GM23338 (cell line): ENCODE results near the gene GOLGA6C. TPM values are rescaled to one million over a fixed set of nuclear protein-coding genes. Genes with fewer than 3 reads are reported as not detected.

ENCODE experiments used
- ATAC-seq: fragments of 200-7000 bp; cut with Tn5 transposase; 3 replicates; pipeline ENCODE4 v1.9.1; 2020
- DNase-seq: peaks from one replicate; pipeline ENCODE4 v3.0.0-alpha.2; 2015; ENCODE audit warnings: low spot score
- H2AFZ ChIP-seq: fragments of 200-600 bp; sonication (generic); 2 replicates; pipeline ENCODE4 v1.8.0; 2016; ENCODE audit warnings: antibody characterized with exemption, mild to moderate bottlenecking, moderate library complexity
- H3F3A ChIP-seq: fragments of 200-600 bp; sonication (generic); replicated peaks from 2 replicates; pipeline ENCODE4 v1.8.0; 2017; ENCODE audit warnings: antibody characterized with exemption, mixed run types, low read depth
- H3K27ac ChIP-seq: fragments of 200-600 bp; sonication (generic); 2 replicates; pipeline ENCODE4 v1.6.1; 2016; ENCODE audit warnings: low read depth
- H3K27me3 ChIP-seq: fragments of 200-600 bp; sonication (generic); 2 replicates; pipeline ENCODE4 v1.8.0; 2016; ENCODE audit warnings: mild to moderate bottlenecking, mixed run types, moderate library complexity; ENCODE audit not compliant: insufficient read depth
- H3K36me3 ChIP-seq: fragments of 200-600 bp; sonication (generic); 2 replicates; pipeline ENCODE4 v1.8.0; 2016; ENCODE audit warnings: mild to moderate bottlenecking; ENCODE audit not compliant: insufficient read depth
- H3K4me1 ChIP-seq: fragments of 200-600 bp; sonication (generic); 2 replicates; pipeline ENCODE4 v1.8.0; 2016; ENCODE audit warnings: mild to moderate bottlenecking, moderate library complexity; ENCODE audit not compliant: insufficient read depth
- H3K4me2 ChIP-seq: fragments of 200-600 bp; sonication (generic); 2 replicates; pipeline ENCODE4 v1.7.1; 2017; ENCODE audit warnings: mixed run types
- H3K4me3 ChIP-seq: fragments of 200-600 bp; sonication (generic); 2 replicates; pipeline ENCODE4 v1.6.1; 2016; ENCODE audit warnings: mixed run types
- H3K79me2 ChIP-seq: fragments of 200-600 bp; sonication (generic); replicated peaks from 2 replicates; pipeline ENCODE4 v1.8.0; 2017; ENCODE audit warnings: mild to moderate bottlenecking; ENCODE audit not compliant: insufficient read depth
- H3K9me2 ChIP-seq: fragments of 200-600 bp; sonication (generic); 2 replicates; pipeline ENCODE4 v1.8.0; 2017; ENCODE audit not compliant: insufficient read depth
- H4K20me1 ChIP-seq: fragments of 200-600 bp; sonication (generic); replicated peaks from 2 replicates; pipeline ENCODE4 v1.8.0; 2017; ENCODE audit warnings: mild to moderate bottlenecking; ENCODE audit not compliant: insufficient read depth
- H3K27ac Mint-ChIP-seq: 2 replicates; pipeline ENCODE4 v1.8.0; 2020; ENCODE audit warnings: inconsistent platforms, mild to moderate bottlenecking, moderate library complexity, mixed read lengths
- H3K27me3 Mint-ChIP-seq: 3 replicates; pipeline ENCODE4 v1.8.0; 2022; ENCODE audit warnings: low read depth, mild to moderate bottlenecking, moderate library complexity, mixed read lengths, inconsistent platforms; ENCODE audit not compliant: insufficient read depth, poor library complexity
- H3K36me3 Mint-ChIP-seq: 3 replicates; pipeline ENCODE4 v1.8.0; 2021; ENCODE audit warnings: low read depth, mild to moderate bottlenecking, inconsistent platforms, moderate library complexity, mixed read lengths
- H3K4me1 Mint-ChIP-seq: 3 replicates; pipeline ENCODE4 v1.8.0; 2020; ENCODE audit warnings: mild to moderate bottlenecking, inconsistent platforms, mixed read lengths
- H3K4me3 Mint-ChIP-seq: 3 replicates; pipeline ENCODE4 v1.8.0; 2021; ENCODE audit warnings: moderate library complexity, mild to moderate bottlenecking, inconsistent platforms, mixed read lengths
- H3K9me3 Mint-ChIP-seq: 3 replicates; pipeline ENCODE4 v1.8.0; 2020; ENCODE audit warnings: moderate library complexity, mild to moderate bottlenecking, inconsistent platforms, mixed read lengths
- CREB1 ChIP-seq: fragments of 250-450 bp; sonication (Bioruptor Pico); IDR thresholded peaks from 2 replicates; pipeline ENCODE4 v1.5.0; 2020; ENCODE audit warnings: low read depth, mild to moderate bottlenecking, moderate library complexity
- CTCF ChIP-seq, 2 experiments: fragments of 200-600 bp in 1 of 2; sonication (generic) in 1 of 2; conservative IDR thresholded peaks; 2 replicates each; pipeline versions ENCODE4 v1.5.1 to v1.6.1; 2016 to 2017; ENCODE audit warnings: antibody characterized with exemption in 2 of 2, low read depth in 2 of 2, mild to moderate bottlenecking in 2 of 2, moderate library complexity in 1 of 2
- ETS1 ChIP-seq: IDR thresholded peaks from 2 replicates; pipeline ENCODE4 v1.6.1; 2016; ENCODE audit warnings: antibody characterized with exemption
- EZH2 ChIP-seq: fragments of 200-600 bp; sonication (generic); IDR thresholded peaks from one replicate; pipeline ENCODE4 v1.8.0; 2017; ENCODE audit warnings: antibody characterized with exemption, mild to moderate bottlenecking, low read depth; ENCODE audit not compliant: unreplicated experiment
- EZH2phosphoT487 ChIP-seq: fragments of 200-600 bp; sonication (generic); IDR thresholded peaks from one replicate; pipeline ENCODE4 v1.8.1; 2018; ENCODE audit warnings: antibody characterized with exemption; ENCODE audit not compliant: unreplicated experiment
- JUNB ChIP-seq: IDR thresholded peaks from one replicate; pipeline ENCODE4 v1.6.1; 2016; ENCODE audit warnings: antibody characterized with exemption; ENCODE audit not compliant: unreplicated experiment
- NANOG ChIP-seq: IDR thresholded peaks from 2 replicates; pipeline ENCODE4 v1.6.1; 2016; ENCODE audit warnings: antibody characterized with exemption, borderline replicate concordance
- REST ChIP-seq: IDR thresholded peaks from one replicate; pipeline ENCODE4 v1.6.1; 2018; ENCODE audit warnings: antibody characterized with exemption; ENCODE audit not compliant: unreplicated experiment
- STAT1 ChIP-seq: IDR thresholded peaks from one replicate; pipeline ENCODE4 v1.6.1; 2016; ENCODE audit warnings: antibody characterized with exemption; ENCODE audit not compliant: unreplicated experiment
- ZNF462 ChIP-seq: fragments of 250-450 bp; sonication (Bioruptor Pico); IDR thresholded peaks from 2 replicates; pipeline ENCODE4 v1.5.0; 2020; ENCODE audit warnings: mild to moderate bottlenecking, moderate library complexity
- polyA plus RNA-seq: library from polyadenylated mRNA; unstranded; fragments of >200 nt; fragmentation: Nextera tagmentation; extraction: Ambion mirVana; gene quantifications from 2 replicates; pipeline ENCODE4 v1.2.1, GENCODE V29; 2016
- total RNA-seq: library from RNA; depleted of rRNA; stranded (reverse); fragments of >200 nt; shearing (Covaris generic); gene quantifications from 2 replicates; pipeline ENCODE4 v1.2.3, GENCODE V29; 2014

The GOLGA6C gene
- total and polyA plus RNA-seq, 2 experiments from 2014 or later, result 0.34 to 1.3 TPM

GRCh38 chr15:75209289-75209676 lies 48.9 kb upstream of the GOLGA6C start (continued):
- TF ChIP-seq CTCF (conservative IDR thresholded peaks at IDR 0.05; ENCODE audit: low read depth in 2 of 2) (no peak), CREB1 (CRISPR knock-in tag) (no peak)

- H3K9me3 Mint-ChIP-seq, result no peaks in the 10 kb centered on the region
- H3K27me3 ChIP-seq, result no peaks in the 10 kb centered on the region
- no peak overlapping the region for H2AFZ ChIP-seq
- H3K9me2 ChIP-seq, result no peaks in the 10 kb centered on the region
- no peak overlapping the region for H3K4me3 Mint-ChIP-seq
- no peak for DNase-seq
- H3K4me1 Mint-ChIP-seq, result peaks cover 24% of the 10 kb centered on the region
- ATAC-seq, result no peak
- H3K27ac Mint-ChIP-seq, result no peak overlapping the region
- peaks cover 48% of the 10 kb centered on the region for H3K36me3 Mint-ChIP-seq
- H3K79me2 ChIP-seq, result peaks cover 36% of the 10 kb centered on the region
- H3K27me3 Mint-ChIP-seq, result peaks cover 14% of the 10 kb centered on the region
- H4K20me1 ChIP-seq, result peaks cover 44% of the 10 kb centered on the region
- H3K4me1 ChIP-seq, result no peaks in the 10 kb centered on the region; the same call in 1 of the 2 replicates
- no peak overlapping the region for H3K27ac ChIP-seq
- no peaks in the 10 kb centered on the region for H3F3A ChIP-seq
- no peak overlapping the region for H3K4me3 ChIP-seq
- H3K4me2 ChIP-seq, result no peak overlapping the region
- peaks cover 14% of the 10 kb centered on the region; the same call in 1 of the 2 replicates for H3K36me3 ChIP-seq
- no peak for TF ChIP-seq JUNB
- no peak for TF ChIP-seq ETS1
- no peak for TF ChIP-seq CREB1 (CRISPR knock-in tag)
- TF ChIP-seq NANOG, result no peak
- no peak for TF ChIP-seq STAT1
- no peak for TF ChIP-seq EZH2
- TF ChIP-seq ZNF462, result no peak
- no peak for TF ChIP-seq EZH2phosphoT487
- TF ChIP-seq REST, result no peak
- TF ChIP-seq CTCF (conservative IDR thresholded peaks at IDR 0.05; ENCODE audit: low read depth in 2 of 2), result no peak
These were observed 47.3 kb upstream of the GOLGA6C start for GRCh38 chr15:75210811-75211230.
